HEK293 (cell line): ENCODE data around the gene TPSD1.

ENCODE experiments used
- CTCF ChIA-PET: fragments of 350-600 bp; formaldehyde crosslinking; extraction: SDS; loops from one replicate; lab custom pipeline; 2021; ENCODE audit warnings: antibody characterized with exemption; lab: Yijun Ruan, JAX
- POLR2A ChIA-PET: fragments of 300-600 bp; formaldehyde crosslinking; extraction: SDS; loops from one replicate; lab custom pipeline; 2020; ENCODE audit warnings: antibody characterized with exemption, inconsistent platforms; lab: Yijun Ruan, JAX
- H3K27ac ChIP-seq: fragments of 200-500 bp; sonication (Bioruptor generic); 2 replicates; pipeline ENCODE4 v1.5.1; 2014; ENCODE audit warnings: low read depth, low read length, control low read depth, inconsistent platforms; ENCODE audit errors: extremely low read depth
- H3K36me3 ChIP-seq, 2 experiments: fragments of 200-500 bp in 1 of 2; sonication (Bioruptor generic) in 1 of 2; 1 replicate in 1 of 2; 2 replicates in 1 of 2; pipeline ENCODE4 v1.5.1; 2014 to 2017; ENCODE audit warnings: inconsistent platforms in 2 of 2, low read length in 2 of 2; ENCODE audit not compliant: control insufficient read depth in 2 of 2, insufficient read depth in 1 of 2
- H3K4me1 ChIP-seq: fragments of 200-500 bp; sonication (Bioruptor generic); 2 replicates; pipeline ENCODE4 v1.5.1; 2014; ENCODE audit warnings: mild to moderate bottlenecking, low read length, inconsistent platforms; ENCODE audit not compliant: control insufficient read depth, insufficient read depth
- H3K4me3 ChIP-seq: 2 replicates; pipeline ENCODE4 v1.5.1; 2011; ENCODE audit warnings: low read depth, mild to moderate bottlenecking, control low read depth, low read length, moderate library complexity
- H3K9me3 ChIP-seq: fragments of 200-500 bp; sonication (Bioruptor generic); 2 replicates; pipeline ENCODE4 v1.5.1; 2014; ENCODE audit warnings: low read depth, low read length, inconsistent platforms; ENCODE audit not compliant: control insufficient read depth, insufficient read depth
- AEBP2 ChIP-seq: fragments of 450-650 bp; formaldehyde crosslinking; IDR thresholded peaks from 2 replicates; pipeline ENCODE4 v1.5.1; 2016; ENCODE audit warnings: missing biosample characterization, missing genetic modification characterization, borderline replicate concordance
- BCL6B ChIP-seq: fragments of 450-650 bp; formaldehyde crosslinking; IDR thresholded peaks from 2 replicates; pipeline ENCODE4 v1.5.1; 2017; ENCODE audit warnings: missing biosample characterization, missing genetic modification characterization
- INSM2 ChIP-seq: fragments of 450-650 bp; formaldehyde crosslinking; IDR thresholded peaks from 2 replicates; pipeline ENCODE4 v1.5.1; 2016; ENCODE audit warnings: missing biosample characterization, missing genetic modification characterization
- KLF1 ChIP-seq: fragments of 450-650 bp; formaldehyde crosslinking; IDR thresholded peaks from 2 replicates; pipeline ENCODE4 v1.5.1; 2016; ENCODE audit warnings: missing biosample characterization, missing genetic modification characterization
- KLF7 ChIP-seq: fragments of 450-650 bp; formaldehyde crosslinking; IDR thresholded peaks from 2 replicates; pipeline ENCODE4 v1.5.1; 2016; ENCODE audit warnings: missing biosample characterization, missing genetic modification characterization, borderline replicate concordance
- MZF1 ChIP-seq: fragments of 450-650 bp; formaldehyde crosslinking; IDR thresholded peaks from 2 replicates; pipeline ENCODE4 v1.5.1; 2017; ENCODE audit warnings: missing biosample characterization, missing genetic modification characterization, borderline replicate concordance
- PRDM1 ChIP-seq: fragments of 450-650 bp; formaldehyde crosslinking; IDR thresholded peaks from 2 replicates; pipeline ENCODE4; 2016; ENCODE audit warnings: missing biosample characterization, missing genetic modification characterization
- SETDB1 ChIP-seq: IDR thresholded peaks from one replicate; pipeline ENCODE4 v1.6.1; 2017; ENCODE audit warnings: mild to moderate bottlenecking, low read length, moderate library complexity, mixed read lengths; ENCODE audit not compliant: insufficient read length
- SP3 ChIP-seq: fragments of 450-650 bp; formaldehyde crosslinking; IDR thresholded peaks from 2 replicates; pipeline ENCODE4 v1.5.1; 2016; ENCODE audit warnings: missing biosample characterization, missing genetic modification characterization
- SP7 ChIP-seq: fragments of 450-650 bp; formaldehyde crosslinking; IDR thresholded peaks from 2 replicates; pipeline ENCODE4 v1.5.1; 2016; ENCODE audit warnings: missing biosample characterization, missing genetic modification characterization
- ZNF10 ChIP-seq: fragments of 450-650 bp; formaldehyde crosslinking; IDR thresholded peaks from 2 replicates; pipeline ENCODE4 v1.5.1; 2017; ENCODE audit warnings: missing biosample characterization, missing genetic modification characterization
- ZNF16 ChIP-seq: fragments of 450-650 bp; formaldehyde crosslinking; IDR thresholded peaks from 2 replicates; pipeline ENCODE4 v1.5.1; 2016; ENCODE audit warnings: low read depth, missing biosample characterization, missing genetic modification characterization
- ZNF19 ChIP-seq: fragments of 450-650 bp; formaldehyde crosslinking; IDR thresholded peaks from 2 replicates; pipeline ENCODE4; 2016; ENCODE audit warnings: missing biosample characterization, missing genetic modification characterization, low read depth
- ZNF221 ChIP-seq: fragments of 450-650 bp; formaldehyde crosslinking; IDR thresholded peaks from 2 replicates; pipeline ENCODE4 v1.5.1; 2017; ENCODE audit warnings: missing biosample characterization, missing genetic modification characterization, borderline replicate concordance
- ZNF350 ChIP-seq: fragments of 450-650 bp; formaldehyde crosslinking; IDR thresholded peaks from 2 replicates; pipeline ENCODE4 v1.5.0; 2017; ENCODE audit warnings: missing biosample characterization, mild to moderate bottlenecking, missing genetic modification characterization
- ZNF394 ChIP-seq: fragments of 450-650 bp; formaldehyde crosslinking; IDR thresholded peaks from 2 replicates; pipeline ENCODE4 v1.5.1; 2016; ENCODE audit warnings: missing biosample characterization, missing genetic modification characterization, mild to moderate bottlenecking, moderate library complexity, borderline replicate concordance
- ZNF521 ChIP-seq: fragments of 450-650 bp; formaldehyde crosslinking; IDR thresholded peaks from 2 replicates; pipeline ENCODE4 v1.5.1; 2017; ENCODE audit warnings: missing biosample characterization, mild to moderate bottlenecking, missing genetic modification characterization
- ZNF548 ChIP-seq: fragments of 450-650 bp; formaldehyde crosslinking; IDR thresholded peaks from 2 replicates; pipeline ENCODE4 v1.5.1; 2016; ENCODE audit warnings: missing biosample characterization, missing genetic modification characterization
- ZNF600 ChIP-seq: fragments of 450-650 bp; formaldehyde crosslinking; IDR thresholded peaks from 2 replicates; pipeline ENCODE4 v1.5.1; 2016; ENCODE audit warnings: missing biosample characterization, missing genetic modification characterization
- ZNF776 ChIP-seq: fragments of 450-650 bp; formaldehyde crosslinking; IDR thresholded peaks from 2 replicates; pipeline ENCODE4 v1.5.0; 2017; ENCODE audit warnings: missing biosample characterization, missing genetic modification characterization, borderline replicate concordance
- ZNF791 ChIP-seq: fragments of 450-650 bp; formaldehyde crosslinking; IDR thresholded peaks from 2 replicates; pipeline ENCODE4 v1.5.1; 2016; ENCODE audit warnings: missing biosample characterization, missing genetic modification characterization
- ZNF792 ChIP-seq: fragments of 450-650 bp; formaldehyde crosslinking; IDR thresholded peaks from 2 replicates; pipeline ENCODE4 v1.5.1; 2016; ENCODE audit warnings: missing biosample characterization, missing genetic modification characterization
- ZSCAN16 ChIP-seq: fragments of 450-650 bp; formaldehyde crosslinking; IDR thresholded peaks from 2 replicates; pipeline ENCODE4 v1.5.1; 2016; ENCODE audit warnings: missing biosample characterization, missing genetic modification characterization

The TPSD1 gene

GRCh38 chr16:1212616-1213194 is 43.2 kb upstream of the TPSD1 start:
- POLR2A ChIA-PET: no interaction called here

GRCh38 chr16:1213231-1213630 is 42.6 kb upstream of the TPSD1 start:
- ChIA-PET POLR2A (no interaction called here), CTCF (no interaction called here)
- H3K4me3 ChIP-seq: no peak overlapping the region
- no peaks in the 10 kb centered on the region for H3K4me1 ChIP-seq
- H3K27ac ChIP-seq: no peak overlapping the region
- no peaks in the 10 kb centered on the region for H3K9me3 ChIP-seq
- peaks cover 0 to 24% of the 10 kb centered on the region in 2 experiments; a peak in 1 of 3 replicates for H3K36me3 ChIP-seq
- TF ChIP-seq SP3 (no peak), SETDB1 (no peak), ZNF521 (tag by site-specific recombination) (no peak), ZNF16 (tag by site-specific recombination) (no peak), SP7 (no peak), PRDM1 (tag by site-specific recombination) (no peak), BCL6B (tag by site-specific recombination) (no peak), ZNF394 (tag by site-specific recombination) (no peak), ZNF350 (tag by site-specific recombination) (no peak), AEBP2 (tag by site-specific recombination) (no peak), ZNF19 (tag by site-specific recombination) (no peak), ZNF791 (no peak), ZNF221 (tag by site-specific recombination) (no peak), ZNF10 (tag by site-specific recombination) (no peak), INSM2 (no peak), ZSCAN16 (tag by site-specific recombination) (no peak)

More at GRCh38 chr16:1212616-1213194, 43.2 kb upstream of the TPSD1 start:
- H3K4me3 ChIP-seq: no peak overlapping the region
- H3K27ac ChIP-seq: no peak overlapping the region
- no peaks in the 10 kb centered on the region for H3K9me3 ChIP-seq
- CTCF ChIA-PET: no interaction called here
- no peaks in the 10 kb centered on the region for H3K4me1 ChIP-seq
- H3K36me3 ChIP-seq: peaks cover 0 to 20% of the 10 kb centered on the region in 2 experiments; a peak in 1 of 3 replicates
- no peak for TF ChIP-seq MZF1
- TF ChIP-seq ZNF10 (tag by site-specific recombination): no peak
- TF ChIP-seq KLF1 (tag by site-specific recombination): peak; percentile 98
- no peak for TF ChIP-seq ZNF792 (tag by site-specific recombination)
- no peak for TF ChIP-seq ZNF548 (tag by site-specific recombination)
- no peak for TF ChIP-seq ZNF600 (tag by site-specific recombination)
- no peak for TF ChIP-seq ZNF776 (tag by site-specific recombination)
- no peak for TF ChIP-seq KLF7 (tag by site-specific recombination)
